NCI-H226 (cell line): ENCODE data around the gene KDM2A.
A peak's percentile ranks its signal among the peaks of the same experiment; 100 is the strongest.
"Not testable (repeated sequence)": the region's sequence is repeated elsewhere in the genome, so short reads cannot be mapped to it uniquely, and the experiment has no call there.

Source experiments
- DNase-seq: peaks from one replicate; pipeline ENCODE4 v3.0.0-alpha.2; 2015

KDM2A gene

DNA sequence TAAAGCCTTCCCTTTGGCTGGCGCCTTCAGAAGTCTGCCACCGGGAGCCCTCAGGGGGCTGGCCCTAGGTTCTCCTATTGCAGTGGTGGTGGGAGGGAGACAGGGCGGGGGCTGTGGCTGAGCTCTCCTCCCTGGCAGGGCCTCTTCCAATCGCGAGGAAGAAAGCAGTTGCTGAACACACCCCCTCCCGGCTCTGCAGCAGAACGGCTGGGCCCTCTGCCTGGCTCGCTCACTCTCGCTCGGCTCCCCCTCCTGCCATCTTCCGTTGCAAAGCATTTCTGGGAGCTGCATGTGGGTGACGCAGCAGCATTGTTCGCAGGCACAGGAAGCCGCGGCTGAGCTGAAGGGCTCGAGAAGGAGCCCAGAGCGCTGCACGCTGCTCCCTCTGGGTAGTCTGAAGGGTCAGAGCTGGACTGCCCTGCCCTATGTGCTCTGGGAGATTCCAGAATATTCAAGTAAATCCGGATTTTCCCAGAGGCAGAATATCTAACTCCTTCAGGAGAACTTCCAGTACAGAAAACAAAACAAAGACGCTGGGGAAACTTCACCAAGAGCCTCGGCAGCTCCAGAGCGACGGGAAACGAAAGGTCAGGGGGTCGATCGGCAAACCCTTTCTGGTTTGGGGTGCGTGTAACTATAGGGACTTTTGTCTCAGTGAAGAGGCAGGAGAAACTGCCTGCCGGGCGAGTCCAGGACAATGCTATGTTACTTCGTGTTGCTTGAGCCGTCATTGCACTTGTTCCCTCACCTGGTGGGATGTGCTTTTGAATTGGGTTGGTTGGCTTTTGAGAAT, 120.9 kb downstream of the KDM2A start:
- DNase-seq: peak; percentile 99

DNA sequence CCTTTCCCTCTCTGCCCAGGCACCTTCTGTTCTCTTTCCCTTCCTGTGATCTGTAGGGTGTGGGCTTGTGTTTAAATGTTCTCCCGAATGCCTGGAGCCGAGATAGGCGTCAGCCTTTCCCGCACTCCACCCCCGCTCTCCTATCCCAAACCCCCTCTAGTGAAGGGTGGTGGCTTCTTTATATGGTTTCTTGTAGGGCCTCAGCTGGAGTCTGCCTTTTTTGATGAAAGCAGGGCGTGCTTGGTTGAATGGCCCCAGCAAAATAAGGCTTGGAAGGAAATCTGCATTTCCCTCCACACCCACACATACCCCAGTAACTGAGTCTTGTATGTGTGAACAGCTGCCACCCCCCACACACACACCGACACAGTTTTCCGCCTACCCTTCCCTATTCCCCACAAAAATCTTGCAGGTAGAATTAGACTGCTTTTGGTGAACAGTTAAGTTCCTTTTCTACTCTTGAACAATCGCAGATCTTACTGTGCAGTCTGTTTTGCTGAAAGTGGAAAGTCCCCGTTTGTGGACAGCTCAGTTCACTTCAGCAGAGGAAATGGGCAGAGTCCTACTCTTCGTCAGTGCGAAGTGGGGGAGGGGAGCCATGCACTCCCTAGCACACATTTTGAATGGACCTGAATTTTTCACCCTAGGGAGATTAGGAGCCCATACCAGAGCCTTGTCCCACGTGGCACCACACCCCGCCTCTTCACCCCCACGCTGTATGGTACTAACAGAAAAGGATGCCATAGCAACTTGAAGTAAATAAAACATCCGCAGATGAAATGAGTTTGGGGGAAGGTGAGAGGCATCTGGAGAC, 121.7 kb downstream of the KDM2A start:
- DNase-seq: peak; percentile 91

DNA sequence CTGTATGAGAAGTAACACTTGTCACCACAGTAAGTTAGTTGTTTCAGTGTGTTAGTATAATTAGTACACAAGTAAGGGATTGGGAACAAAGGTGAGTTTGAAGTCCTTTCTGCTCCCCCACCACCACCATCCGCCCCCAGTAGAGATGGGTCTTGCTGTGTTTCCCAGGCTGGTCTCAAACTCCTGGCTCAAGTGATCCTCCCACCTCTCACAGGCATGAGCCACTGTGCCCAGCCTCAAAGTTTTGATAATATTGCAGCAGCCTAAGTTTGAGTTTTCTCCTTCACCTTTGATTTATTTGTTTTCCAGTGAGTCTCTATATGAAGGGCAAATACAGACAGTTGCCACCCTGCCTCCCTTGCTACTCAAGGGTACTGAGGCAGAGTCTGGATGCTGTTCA, 123.5 kb downstream of the KDM2A start:
- DNase-seq: no peak

DNA sequence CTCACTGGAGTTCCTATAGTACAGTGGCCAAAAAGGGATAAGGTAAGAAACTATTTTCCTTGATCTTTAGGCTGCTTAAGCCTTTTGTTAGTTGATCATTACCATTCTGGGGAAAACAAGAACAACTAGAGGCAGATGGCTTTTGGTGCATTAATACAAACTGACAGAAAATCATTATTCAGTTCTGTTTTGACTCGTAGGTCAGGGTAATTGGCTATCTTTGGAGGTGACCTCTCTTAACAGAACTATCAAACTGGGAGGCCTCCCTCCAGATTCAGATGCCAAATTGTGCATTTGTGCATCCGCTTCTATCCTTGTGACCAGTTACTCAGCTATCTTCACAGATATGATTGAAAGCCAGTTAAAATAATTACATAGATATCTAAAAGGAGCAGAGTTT, 124.0 kb downstream of the KDM2A start:
- no peak for DNase-seq

DNA sequence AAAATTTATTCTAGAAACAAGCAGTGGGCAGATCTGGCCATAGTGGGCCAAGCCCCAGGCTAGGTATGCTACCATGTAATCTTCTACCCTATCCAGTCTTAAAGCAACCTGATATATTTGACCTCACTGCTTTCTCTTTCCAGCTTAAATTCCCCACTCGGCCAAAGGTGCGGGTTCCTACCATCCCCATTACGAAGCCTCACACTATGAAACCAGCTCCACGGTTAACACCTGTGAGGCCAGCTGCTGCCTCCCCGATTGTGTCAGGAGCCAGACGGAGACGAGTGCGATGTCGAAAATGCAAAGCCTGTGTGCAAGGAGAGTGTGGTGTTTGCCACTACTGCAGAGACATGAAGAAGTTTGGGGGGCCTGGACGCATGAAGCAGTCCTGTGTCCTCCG, 126.0 kb downstream of the KDM2A start:
- no peak for DNase-seq

DNA sequence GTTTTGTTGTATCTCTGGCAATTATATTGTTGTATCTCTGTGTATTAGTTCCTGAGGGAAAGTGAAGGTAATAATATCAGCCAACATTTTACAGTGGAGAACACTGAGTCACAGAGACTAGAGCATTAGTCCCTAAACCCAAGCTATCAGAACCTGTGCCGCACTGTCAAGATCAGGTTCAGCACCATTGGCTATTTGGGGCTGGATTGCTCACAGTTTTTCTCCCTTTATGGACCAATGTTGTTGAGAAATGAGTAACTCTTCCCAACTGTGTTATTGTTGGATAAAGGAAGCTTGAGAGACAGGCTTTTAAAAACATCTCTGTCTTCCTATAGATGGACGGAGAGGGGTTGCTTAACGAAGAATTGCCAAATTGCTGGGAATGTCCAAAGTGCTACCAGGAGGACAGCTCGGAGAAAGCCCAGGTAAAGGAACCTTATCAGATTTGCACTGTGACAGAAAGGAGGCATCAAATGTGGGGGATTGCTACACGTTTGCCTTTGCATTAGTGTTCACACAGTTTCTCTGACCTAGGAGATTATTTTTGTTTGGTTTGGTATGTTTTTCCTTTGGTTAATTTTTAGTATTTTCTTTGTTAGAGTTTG, 129.0 kb downstream of the KDM2A start:
- DNase-seq: no peak

DNA sequence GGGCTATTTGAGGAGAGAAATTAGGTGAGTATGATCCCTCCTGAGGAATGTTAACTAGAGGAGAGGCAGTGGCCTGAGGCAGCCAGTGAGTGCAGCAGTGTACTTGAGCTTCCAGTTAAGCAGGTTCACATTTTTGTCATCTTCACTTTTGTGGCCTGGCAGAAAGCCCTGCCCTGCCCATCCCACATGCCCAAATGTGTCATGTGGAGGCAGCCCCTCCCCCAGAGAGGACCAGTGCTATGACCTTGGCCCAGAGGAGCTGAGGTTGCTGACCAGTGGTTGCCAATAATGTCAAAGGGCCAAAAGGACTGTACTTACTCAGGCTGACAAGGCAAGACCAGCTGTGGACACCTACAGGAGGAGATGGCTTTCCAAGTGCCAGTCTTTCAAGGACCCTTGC, 129.6 kb downstream of the KDM2A start:
- no peak for DNase-seq

DNA sequence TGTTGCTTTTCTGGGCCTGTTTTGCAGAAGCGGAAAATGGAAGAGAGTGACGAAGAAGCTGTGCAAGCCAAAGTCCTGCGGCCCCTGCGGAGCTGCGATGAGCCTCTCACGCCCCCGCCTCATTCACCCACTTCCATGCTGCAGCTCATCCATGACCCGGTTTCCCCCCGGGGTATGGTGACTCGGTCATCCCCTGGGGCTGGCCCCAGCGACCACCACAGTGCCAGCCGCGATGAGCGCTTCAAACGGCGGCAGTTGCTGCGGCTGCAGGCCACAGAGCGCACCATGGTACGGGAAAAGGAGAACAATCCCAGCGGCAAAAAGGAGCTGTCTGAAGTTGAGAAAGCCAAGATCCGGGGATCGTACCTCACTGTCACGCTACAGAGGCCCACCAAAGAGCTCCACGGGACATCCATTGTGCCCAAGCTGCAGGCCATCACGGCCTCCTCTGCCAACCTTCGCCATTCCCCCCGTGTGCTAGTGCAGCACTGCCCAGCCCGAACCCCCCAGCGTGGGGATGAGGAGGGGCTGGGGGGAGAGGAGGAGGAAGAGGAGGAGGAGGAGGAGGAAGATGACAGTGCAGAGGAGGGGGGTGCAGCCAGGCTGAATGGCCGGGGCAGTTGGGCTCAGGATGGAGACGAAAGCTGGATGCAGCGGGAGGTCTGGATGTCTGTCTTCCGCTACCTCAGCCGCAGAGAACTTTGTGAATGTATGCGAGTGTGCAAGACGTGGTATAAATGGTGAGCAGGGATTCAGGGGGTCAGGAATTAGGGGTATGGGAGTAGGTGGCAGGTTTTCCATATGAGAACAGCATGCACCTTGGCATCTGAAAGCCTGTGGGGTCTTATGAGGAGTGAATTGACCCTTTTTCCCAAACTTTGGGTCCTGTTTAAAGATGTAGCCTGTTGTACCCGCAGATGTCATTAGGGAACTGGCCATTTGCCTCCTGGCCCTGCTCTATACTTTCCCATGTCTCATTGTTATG, 131.3 kb downstream of the KDM2A start:
- no peak for DNase-seq

DNA sequence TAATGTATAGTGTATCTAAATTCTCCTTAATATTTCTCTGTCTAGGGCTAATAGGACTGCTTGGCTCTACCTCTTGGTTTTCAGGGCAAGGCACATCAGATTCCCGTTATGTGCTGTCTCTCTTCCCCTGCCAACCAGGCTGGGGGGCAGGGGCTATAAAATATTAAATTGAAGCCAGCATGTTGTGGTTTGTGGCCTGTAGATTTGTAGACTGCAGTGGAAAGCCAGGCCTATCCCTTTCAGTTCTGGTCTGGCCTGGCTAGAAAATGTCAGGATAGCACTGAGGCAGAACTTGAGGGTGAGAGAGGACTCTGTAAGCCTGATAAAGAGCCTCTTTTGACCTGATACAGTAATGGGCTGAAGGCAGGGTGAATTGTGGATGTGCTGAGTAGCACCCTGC, 132.8 kb downstream of the KDM2A start:
- DNase-seq: no peak

DNA sequence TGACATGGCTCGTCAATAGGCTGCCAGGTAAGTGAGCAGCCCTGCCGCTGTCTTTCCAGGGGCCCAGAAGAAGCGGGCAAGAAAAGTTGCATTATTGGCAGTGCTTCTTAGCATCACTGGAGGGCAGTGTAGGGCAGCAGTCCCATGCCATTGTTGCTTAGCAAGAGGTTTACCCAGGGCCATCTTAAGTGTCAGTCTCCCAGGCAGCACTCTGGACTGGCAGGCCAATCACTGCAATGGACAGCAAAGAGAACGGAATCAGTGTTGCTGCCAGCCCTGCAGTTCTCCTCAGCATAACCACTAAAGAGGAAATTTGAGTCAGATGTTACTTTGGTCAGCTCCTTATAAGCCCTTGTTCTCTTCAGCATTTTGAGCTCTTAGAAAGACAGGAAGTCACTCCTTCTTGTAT, 133.8 kb downstream of the KDM2A start:
- DNase-seq: no peak

DNA sequence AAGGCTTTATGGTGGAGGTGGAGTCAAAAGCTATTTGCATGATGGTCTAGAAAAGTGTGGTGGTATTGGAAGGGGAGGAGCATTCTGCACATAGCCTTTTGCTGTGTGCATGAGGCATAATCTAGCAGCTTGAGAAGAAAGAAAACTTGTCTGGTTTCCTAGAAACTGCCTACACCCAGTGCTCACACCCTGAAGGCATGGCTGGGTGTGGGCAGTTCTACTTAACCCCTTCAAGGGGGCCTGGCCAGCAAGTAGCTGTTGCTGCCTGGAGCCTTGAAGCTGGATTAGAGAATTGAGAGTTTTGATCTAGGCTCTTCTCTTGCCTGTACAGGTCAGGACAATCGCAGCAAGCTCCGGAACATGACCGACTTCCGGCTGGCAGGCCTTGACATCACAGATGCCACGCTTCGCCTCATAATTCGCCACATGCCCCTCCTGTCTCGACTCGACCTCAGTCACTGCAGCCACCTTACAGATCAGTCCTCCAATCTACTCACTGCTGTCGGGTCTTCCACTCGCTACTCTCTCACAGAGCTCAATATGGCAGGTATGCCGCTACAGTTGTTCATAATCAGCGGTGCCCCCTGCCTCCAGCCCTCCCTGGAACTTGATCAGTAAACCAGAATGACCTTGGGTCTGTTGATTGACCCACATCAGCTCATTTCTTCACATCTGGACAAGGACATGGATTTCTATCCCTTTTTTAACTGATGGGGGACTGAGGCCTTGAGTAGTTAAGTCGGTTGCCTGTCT, 135.0 kb downstream of the KDM2A start:
- no peak for DNase-seq

DNA sequence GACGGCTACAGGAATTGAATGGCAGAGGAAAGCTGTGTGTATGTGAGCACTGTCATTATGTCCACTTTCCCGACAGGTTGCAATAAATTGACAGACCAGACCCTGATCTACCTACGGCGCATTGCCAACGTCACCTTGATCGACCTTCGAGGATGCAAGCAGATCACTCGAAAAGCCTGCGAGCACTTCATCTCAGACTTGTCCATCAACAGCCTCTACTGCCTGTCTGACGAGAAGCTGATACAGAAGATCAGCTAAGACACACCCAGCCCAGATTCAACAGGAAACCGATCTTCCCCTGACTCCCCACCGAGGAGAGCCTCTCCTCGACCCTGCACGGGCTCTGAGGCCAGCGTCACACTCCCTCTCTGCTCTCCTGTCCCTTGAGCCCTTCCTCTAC, 135.7 kb downstream of the KDM2A start:
- DNase-seq: no peak

DNA sequence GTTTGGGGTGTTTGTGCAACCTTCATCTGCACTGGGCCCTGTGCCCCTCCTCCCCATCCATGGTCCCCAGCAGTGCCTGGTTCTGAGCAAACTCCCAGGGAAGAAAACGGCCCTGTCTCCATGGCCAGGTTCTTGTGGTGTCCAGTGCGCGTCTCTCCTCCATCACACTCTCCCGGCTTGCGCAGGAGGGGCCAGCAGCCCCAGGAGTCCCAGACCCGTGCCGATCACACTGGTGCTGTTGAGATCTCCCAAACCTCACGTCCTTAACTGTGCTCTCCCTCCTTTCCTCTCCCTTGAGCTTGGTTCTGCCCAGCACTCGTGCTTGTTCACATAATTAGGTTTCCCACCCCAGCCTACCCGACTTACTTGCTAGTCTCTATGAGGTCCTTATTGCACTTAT, 136.3 kb downstream of the KDM2A start:
- DNase-seq: no peak

DNA sequence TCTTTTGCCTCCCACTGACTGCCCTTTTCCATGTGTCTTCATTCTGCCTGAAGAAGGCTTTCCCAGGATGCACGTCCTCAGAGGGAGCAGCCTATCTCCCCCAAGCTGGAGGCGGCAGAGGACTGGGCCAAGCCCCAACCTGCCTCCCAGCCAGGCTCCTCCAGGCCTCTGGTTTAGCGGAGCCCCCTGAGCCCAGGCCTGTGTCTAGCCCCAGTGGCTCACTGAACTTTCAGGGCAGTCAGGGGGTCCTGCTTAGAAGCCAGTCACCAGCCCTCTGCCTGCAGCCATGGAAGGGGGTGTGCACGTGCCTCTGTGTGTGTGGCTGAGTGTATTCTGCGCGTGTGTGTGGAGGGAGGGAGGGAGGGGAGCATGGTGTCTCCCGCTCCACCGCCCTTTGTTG, 136.8 kb downstream of the KDM2A start:
- no peak for DNase-seq

DNA sequence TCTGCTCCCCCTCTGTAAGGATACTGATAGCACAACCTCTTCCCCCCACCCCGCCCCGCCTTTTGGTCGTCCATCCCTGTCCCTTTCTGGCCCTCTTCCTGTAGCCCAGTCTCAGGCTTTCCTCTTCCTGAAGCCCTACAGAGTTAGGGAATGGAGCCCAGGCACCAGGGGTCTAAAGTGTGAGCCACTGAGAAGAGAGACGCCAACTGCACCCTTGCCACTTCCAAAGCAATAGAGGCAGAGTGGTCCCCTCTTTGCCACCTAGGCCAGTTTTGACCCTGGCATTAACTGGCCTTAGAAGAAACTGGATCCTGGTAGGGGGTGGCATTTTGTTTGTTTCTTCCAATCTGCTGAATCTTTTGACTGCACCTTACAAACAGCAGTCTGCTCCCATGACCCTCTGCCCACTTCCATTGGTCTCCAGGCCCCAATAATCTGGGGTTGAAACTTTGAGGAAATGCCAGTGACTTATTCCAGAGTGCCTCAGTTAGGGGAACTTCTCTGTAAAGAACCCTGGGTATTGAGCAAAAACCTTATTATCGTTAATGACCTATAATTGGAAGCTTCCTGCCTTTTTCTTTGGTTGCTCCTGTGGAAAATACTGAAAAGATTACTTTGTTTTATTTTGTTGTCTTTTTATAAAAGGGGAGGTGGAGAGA, 137.5 kb downstream of the KDM2A start:
- DNase-seq: no peak

DNA sequence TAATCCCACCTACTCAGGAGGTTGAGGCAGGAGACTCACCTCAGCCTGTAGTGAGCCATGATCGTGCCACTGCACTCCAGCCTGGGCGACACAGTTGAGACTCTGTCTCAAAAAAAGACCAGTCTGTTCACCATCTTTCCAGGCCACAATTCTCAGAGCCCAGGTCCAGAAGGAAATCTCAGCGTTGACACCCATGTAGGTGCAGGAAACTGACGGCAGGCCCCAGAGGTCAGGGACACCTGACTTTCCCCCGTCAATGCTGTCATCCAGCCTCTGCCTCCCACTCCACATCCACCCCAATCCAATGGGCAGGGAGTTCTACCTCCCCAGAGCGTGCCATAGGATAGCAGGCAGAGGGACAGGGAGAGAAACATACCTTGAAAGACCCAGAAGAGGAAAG, 141.3 kb downstream of the KDM2A start:
- DNase-seq: no peak

DNA sequence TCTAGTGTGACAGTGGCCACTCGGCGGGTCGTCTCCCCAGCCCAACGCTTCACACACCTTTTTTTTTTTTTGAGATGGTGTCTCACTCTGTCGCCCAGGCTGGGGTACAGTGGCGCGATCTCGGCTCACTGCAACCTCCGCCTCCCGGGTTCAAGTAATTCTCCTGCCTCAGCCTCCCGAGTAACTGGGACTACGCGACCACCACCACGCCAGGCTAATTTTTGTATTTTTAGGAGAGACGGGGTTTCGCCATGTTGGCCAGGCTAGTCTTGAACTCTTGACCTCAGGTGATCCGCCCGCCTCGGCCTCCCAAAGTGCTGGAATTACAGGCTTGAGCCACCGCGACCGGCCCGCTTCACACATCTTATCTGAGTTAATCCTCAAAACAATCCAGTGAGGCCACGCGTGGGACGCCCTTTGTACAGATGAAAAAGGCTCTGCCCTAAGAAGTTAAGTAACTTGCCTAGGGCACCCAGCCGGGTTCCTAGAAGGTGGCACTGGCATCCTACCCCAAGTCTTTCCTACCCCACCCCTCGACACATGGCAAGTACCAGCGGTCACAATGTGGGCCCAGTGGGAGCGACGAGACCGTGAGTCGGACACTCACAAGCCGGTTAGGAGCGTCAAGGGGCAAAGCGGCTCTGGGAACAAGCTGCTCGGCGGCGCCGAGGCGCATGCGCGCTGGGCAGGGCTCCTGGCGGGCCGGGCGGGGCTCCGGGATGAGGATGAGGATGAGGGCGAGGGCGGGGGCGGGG, 142.0 kb downstream of the KDM2A start:
- DNase-seq: not testable (repeated sequence)

DNA sequence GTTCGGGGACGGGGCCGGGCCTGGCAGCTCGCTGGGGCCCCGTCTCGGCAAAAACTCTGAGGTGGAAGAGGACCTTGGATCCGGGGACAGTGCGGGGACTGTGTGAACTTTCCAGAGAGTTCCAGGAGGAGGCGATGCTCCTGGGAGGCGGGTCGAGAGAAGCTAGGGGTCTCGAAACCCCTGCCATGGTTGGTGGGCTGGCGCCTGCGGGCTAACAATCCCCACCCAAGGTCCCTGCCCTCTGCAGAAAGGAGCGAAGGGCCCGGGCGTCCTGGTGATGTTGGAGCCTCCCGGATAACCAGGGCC, 142.5 kb downstream of the KDM2A start:
- no peak for DNase-seq

DNA sequence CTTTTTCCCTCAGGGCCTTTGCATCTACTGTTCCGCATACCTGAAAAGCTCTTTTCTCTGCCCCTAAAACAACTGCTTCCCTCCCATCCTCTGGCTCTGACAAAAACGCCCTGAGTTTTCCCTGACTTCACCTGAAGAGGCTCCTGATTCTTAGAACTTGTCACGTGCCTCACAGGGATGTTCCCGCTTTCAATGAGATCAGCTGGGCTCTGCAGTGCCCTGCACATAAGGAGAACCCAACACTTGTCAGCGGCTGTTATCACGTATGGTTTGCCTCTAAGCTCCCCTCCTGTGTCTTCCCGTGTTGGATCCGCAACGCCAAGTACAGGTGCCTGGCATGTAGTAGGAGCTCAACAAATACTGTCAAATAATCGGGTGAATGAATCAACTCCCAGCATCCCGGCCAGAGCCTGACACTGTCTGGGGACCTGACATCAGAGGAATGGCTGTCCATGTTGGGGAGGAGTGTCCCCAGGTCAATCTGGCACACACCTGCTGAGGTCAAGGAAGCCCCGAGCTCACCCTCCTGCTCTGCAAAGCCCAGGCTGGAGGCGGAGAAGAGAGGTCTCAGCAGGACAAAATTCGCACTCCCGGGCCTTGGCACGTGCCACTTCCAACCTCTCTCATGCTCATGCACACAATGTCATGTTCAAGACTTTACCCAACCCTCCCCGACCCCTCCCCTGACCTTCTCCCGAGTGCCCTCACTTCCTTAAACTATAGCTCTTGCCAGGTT, 143.1 kb downstream of the KDM2A start:
- no peak for DNase-seq
